ENCODE results near the gene PROS1. TPM values are rescaled to one million over a fixed set of nuclear protein-coding genes. Genes with fewer than 3 reads are reported as not detected.

The PROS1 gene
- total and polyA plus RNA-seq, 2 of the 8 experiments (the other 6 are each of a cell fraction or from before 2014, with no cell fraction given) = 0.65 to 2.5 TPM

DNA sequence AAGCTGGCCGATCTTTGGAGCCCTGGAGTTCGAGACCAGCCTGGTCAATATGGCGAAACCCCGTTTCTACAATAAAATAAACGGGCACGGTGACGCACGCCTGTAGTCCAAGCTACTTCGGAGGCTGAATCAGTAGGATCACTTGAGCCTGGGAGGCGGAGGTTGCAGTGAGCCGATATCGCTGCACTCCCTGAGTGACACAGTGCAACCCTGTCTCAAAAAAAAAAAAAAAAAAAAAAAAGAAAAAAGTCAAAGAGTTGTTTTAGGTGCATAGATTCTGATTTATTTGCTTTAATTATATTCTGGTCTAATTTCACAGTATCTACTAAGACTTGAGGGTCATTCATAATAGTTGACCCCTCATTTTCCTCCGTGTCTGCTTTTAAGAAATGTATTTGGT, 8.0 kb upstream of the PROS1 start (continued):
- no peak for TF ChIP-seq PHF8 (conservative IDR thresholded peaks at IDR 0.05; ENCODE audit: low read depth, low read length)
- no peak for TF ChIP-seq SIX5 (IDR thresholded peaks at IDR 0.05; ENCODE audit: low read depth, low read length)
- TF ChIP-seq, protein P1, sequence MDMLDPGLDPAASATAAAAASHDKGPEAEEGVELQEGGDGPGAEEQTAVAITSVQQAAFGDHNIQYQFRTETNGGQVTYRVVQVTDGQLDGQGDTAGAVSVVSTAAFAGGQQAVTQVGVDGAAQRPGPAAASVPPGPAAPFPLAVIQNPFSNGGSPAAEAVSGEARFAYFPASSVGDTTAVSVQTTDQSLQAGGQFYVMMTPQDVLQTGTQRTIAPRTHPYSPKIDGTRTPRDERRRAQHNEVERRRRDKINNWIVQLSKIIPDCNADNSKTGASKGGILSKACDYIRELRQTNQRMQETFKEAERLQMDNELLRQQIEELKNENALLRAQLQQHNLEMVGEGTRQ (IDR thresholded peaks at IDR 0.05; ENCODE audit: low read length) = no peak
- TF ChIP-seq SRF (IDR thresholded peaks at IDR 0.05; ENCODE audit: low read depth, low read length) = no peak
- no peak for TF ChIP-seq FOSL1 (IDR thresholded peaks at IDR 0.05; ENCODE audit: insufficient read depth, low read depth, low read length)
- no peak for TF ChIP-seq BACH1 (IDR thresholded peaks at IDR 0.05; ENCODE audit: low read length)
- no peak for TF ChIP-seq NANOG (IDR thresholded peaks at IDR 0.05; ENCODE audit: insufficient read depth, low read depth, low read length, poor library complexity, severe bottlenecking)
- no peak for TF ChIP-seq EZH2 (IDR thresholded peaks at IDR 0.05; ENCODE audit: low read depth, low read length, severe bottlenecking)
